Stimulated activated naive B cell treated with anti-CD40 and anti-IgM and Interleukin-4, amounts not matched to agents 10 μg/mL and 1 μg/mL and 100 μg/mL, for 72 hours (primary cell): ENCODE measurements around the gene P4HTM.

Experiments used
- ATAC-seq, 2 donors: fragments of 150-1000 bp; cut with Tn5 transposase; replicated peaks; 2 replicates each; pipeline ENCODE4 v1.10.0; 2021; ENCODE audit warnings: moderate library complexity in 1 of 2
- DNase-seq: peaks from one replicate; pipeline ENCODE4 v3.0.0; 2021
- H3K27ac Mint-ChIP-seq: one replicate; pipeline ENCODE4 v1.8.0; 2022; ENCODE audit warnings: mild to moderate bottlenecking, mixed read lengths
- H3K27me3 Mint-ChIP-seq, 2 donors: one replicate each; pipeline ENCODE4 v1.8.0; 2022; ENCODE audit warnings: mixed read lengths in 2 of 2
- H3K36me3 Mint-ChIP-seq, 2 donors: one replicate each; pipeline ENCODE4 v1.8.0; 2022; ENCODE audit warnings: mixed read lengths in 2 of 2, mild to moderate bottlenecking in 1 of 2
- H3K4me1 Mint-ChIP-seq, 2 donors: one replicate each; pipeline ENCODE4 v1.8.0; 2022; ENCODE audit warnings: mixed read lengths in 2 of 2, mild to moderate bottlenecking in 1 of 2
- H3K4me3 Mint-ChIP-seq, 2 donors: one replicate each; pipeline ENCODE4 v1.8.0; 2022; ENCODE audit warnings: mild to moderate bottlenecking in 2 of 2, mixed read lengths in 2 of 2, moderate library complexity in 1 of 2
- H3K9me3 Mint-ChIP-seq, 2 donors: one replicate each; pipeline ENCODE4 v1.8.0; 2022; ENCODE audit warnings: mixed read lengths in 2 of 2, mild to moderate bottlenecking in 1 of 2

Gene P4HTM

GRCh38 chr3:49029563-49029884 is 39.5 kb downstream of the P4HTM start:
- DNase-seq (no peak), ATAC-seq (no peak)
- no peaks in the 10 kb centered on the region for H3K9me3 Mint-ChIP-seq
- H3K27me3 Mint-ChIP-seq = no peaks in the 10 kb centered on the region
- H3K4me3 Mint-ChIP-seq = peak overlapping the region; percentile 94 to 98
- peaks cover 66 to 72% of the 10 kb centered on the region in 2 donors for H3K36me3 Mint-ChIP-seq
- H3K27ac Mint-ChIP-seq = peak overlapping the region; percentile 100
- peaks cover 44 to 57% of the 10 kb centered on the region in 2 donors for H3K4me1 Mint-ChIP-seq

- H3K27ac Mint-ChIP-seq = no peak overlapping the region
- ATAC-seq = no peak
Observed at GRCh38 chr3:49030321-49030720, 40.3 kb downstream of the P4HTM start.

GRCh38 chr3:49032646-49033304 is 42.7 kb downstream of the P4HTM start:
- Mint-ChIP-seq H3K9me3 (no peaks in the 10 kb centered on the region), H3K4me1 (peaks cover 15 to 24% of the 10 kb centered on the region in 2 donors), H3K27me3 (no peaks in the 10 kb centered on the region), H3K36me3 (peaks cover 52 to 53% of the 10 kb centered on the region in 2 donors), H3K27ac (peak overlapping the region; percentile 9), H3K4me3 (no peak overlapping the region)
- DNase-seq (no peak), ATAC-seq (no peak)

More at GRCh38 chr3:49030321-49030720, 40.3 kb downstream of the P4HTM start:
- H3K27me3 Mint-ChIP-seq = no peaks in the 10 kb centered on the region
- DNase-seq = no peak
- no peaks in the 10 kb centered on the region for H3K9me3 Mint-ChIP-seq
- H3K4me3 Mint-ChIP-seq = no peak overlapping the region
- H3K4me1 Mint-ChIP-seq = peaks cover 37 to 49% of the 10 kb centered on the region in 2 donors
- H3K36me3 Mint-ChIP-seq = peaks cover 63 to 72% of the 10 kb centered on the region in 2 donors

- peaks cover 2 to 6% of the 10 kb centered on the region in 2 donors for H3K4me1 Mint-ChIP-seq
- ATAC-seq = no peak
- peak overlapping the region; percentile 78 for H3K27ac Mint-ChIP-seq
- no peak for DNase-seq
- H3K27me3 Mint-ChIP-seq = no peaks in the 10 kb centered on the region
- no peaks in the 10 kb centered on the region for H3K9me3 Mint-ChIP-seq
- no peak overlapping the region for H3K4me3 Mint-ChIP-seq
- H3K36me3 Mint-ChIP-seq = peaks cover 35% of the 10 kb centered on the region in 2 donors
Observed at GRCh38 chr3:49034650-49035049, 44.6 kb downstream of the P4HTM start.

GRCh38 chr3:49035281-49035680 is 45.2 kb downstream of the P4HTM start:
- DNase-seq (no peak), ATAC-seq (no peak)
- Mint-ChIP-seq H3K4me1 (peaks cover 0 to 2% of the 10 kb centered on the region in 2 donors), H3K27me3 (no peaks in the 10 kb centered on the region), H3K4me3 (no peak overlapping the region), H3K36me3 (peaks cover 35% of the 10 kb centered on the region in 2 donors), H3K27ac (peak overlapping the region; percentile 65), H3K9me3 (no peaks in the 10 kb centered on the region)

GRCh38 chr3:49053543-49053942 is 63.5 kb downstream of the P4HTM start:
- Mint-ChIP-seq H3K9me3 (no peaks in the 10 kb centered on the region), H3K4me1 (peaks cover 11 to 14% of the 10 kb centered on the region in 2 donors), H3K27ac (no peak overlapping the region), H3K27me3 (no peaks in the 10 kb centered on the region), H3K4me3 (no peak overlapping the region), H3K36me3 (peaks cover 36 to 53% of the 10 kb centered on the region in 2 donors)
- ATAC-seq (peak in 1 of 2 donors; percentile 25), DNase-seq (no peak)

- no peak for ATAC-seq
- Mint-ChIP-seq H3K4me1 (peaks cover 11 to 14% of the 10 kb centered on the region in 2 donors), H3K36me3 (peaks cover 36 to 53% of the 10 kb centered on the region in 2 donors), H3K27ac (peak overlapping the region; percentile 56), H3K9me3 (no peaks in the 10 kb centered on the region), H3K4me3 (no peak overlapping the region), H3K27me3 (no peaks in the 10 kb centered on the region)
- no peak for DNase-seq
Observed at GRCh38 chr3:49054344-49054862, 64.4 kb downstream of the P4HTM start.
